RWPE1 (cell line): Measurements from ENCODE around the gene MBP.

Source experiments
- CTCF ChIA-PET: fragments of 350-600 bp; sonication (Branson Sonifier 250); formaldehyde crosslinking; extraction: SDS; loops from one replicate; lab custom pipeline; 2021; lab: Yijun Ruan, JAX
- POLR2A ChIA-PET: fragments of 400-600 bp; formaldehyde crosslinking; extraction: SDS; loops from one replicate; lab custom pipeline; 2020; ENCODE audit warnings: antibody characterized with exemption; ENCODE audit not compliant: low non-redundant PET; lab: Yijun Ruan, JAX
- DNase-seq: peaks from one replicate; pipeline ENCODE4 v3.0.0; 2012; ENCODE audit warnings: low spot score
- H3K27ac ChIP-seq: fragments of 450-650 bp; 2 replicates; pipeline ENCODE4 v1.5.1; 2017
- TF ChIP-seq, protein P1 (sequence below): fragments of 450-650 bp; conservative IDR thresholded peaks from 2 replicates; pipeline ENCODE4 v1.5.1; 2017; ENCODE audit warnings: low read depth, mild to moderate bottlenecking

MBP gene

GRCh38 chr18:77049938-77050337 is 82.6 kb downstream of the MBP start:
- TF ChIP-seq, protein P1, sequence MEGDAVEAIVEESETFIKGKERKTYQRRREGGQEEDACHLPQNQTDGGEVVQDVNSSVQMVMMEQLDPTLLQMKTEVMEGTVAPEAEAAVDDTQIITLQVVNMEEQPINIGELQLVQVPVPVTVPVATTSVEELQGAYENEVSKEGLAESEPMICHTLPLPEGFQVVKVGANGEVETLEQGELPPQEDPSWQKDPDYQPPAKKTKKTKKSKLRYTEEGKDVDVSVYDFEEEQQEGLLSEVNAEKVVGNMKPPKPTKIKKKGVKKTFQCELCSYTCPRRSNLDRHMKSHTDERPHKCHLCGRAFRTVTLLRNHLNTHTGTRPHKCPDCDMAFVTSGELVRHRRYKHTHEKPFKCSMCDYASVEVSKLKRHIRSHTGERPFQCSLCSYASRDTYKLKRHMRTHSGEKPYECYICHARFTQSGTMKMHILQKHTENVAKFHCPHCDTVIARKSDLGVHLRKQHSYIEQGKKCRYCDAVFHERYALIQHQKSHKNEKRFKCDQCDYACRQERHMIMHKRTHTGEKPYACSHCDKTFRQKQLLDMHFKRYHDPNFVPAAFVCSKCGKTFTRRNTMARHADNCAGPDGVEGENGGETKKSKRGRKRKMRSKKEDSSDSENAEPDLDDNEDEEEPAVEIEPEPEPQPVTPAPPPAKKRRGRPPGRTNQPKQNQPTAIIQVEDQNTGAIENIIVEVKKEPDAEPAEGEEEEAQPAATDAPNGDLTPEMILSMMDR: no peak
- ChIA-PET POLR2A (no interaction called here), CTCF (no interaction called here)
- no peak for DNase-seq
- H3K27ac ChIP-seq: peak overlapping the region; percentile 86

DNA sequence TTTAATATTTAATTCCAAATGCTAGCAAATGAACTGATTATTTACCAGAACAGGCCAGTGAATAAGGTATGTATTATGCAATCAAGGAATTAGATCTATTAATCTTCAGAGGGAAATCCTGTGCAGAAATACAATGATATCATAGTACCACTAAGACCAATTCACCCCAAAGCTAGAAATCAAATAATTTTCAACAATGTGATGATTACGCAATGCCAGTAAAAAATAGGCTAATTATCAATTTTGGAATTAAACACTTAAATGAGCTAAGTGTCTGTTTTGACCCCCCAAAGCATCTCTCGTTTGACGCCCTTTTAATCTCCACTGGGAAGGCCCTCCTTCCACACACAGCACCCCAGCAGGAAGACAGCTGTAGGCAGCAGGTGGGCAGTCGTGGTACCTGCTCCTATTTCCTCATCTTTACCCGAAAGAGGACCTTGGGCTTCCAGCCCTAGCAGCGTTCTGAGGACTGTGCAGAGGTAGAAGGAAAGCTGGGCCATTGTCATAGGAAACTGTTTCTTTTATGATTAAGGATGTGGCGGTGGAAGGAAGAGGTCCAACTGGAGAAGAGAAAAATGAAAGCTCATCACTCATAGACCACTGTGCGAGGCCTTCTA is 84.7 kb downstream of the MBP start:
- ChIA-PET POLR2A (no interaction called here), CTCF (interaction anchor here (0.7 kb wide), 1 partner anchor 68 kb away, joined by 3 read pairs; no protein-coding TSS in a partner anchor)
- TF ChIP-seq, protein P1: no peak
- no peak for DNase-seq
- H3K27ac ChIP-seq: no peak overlapping the region

- ChIA-PET POLR2A (no interaction called here), CTCF (no interaction called here)
- DNase-seq: no peak
- no peak overlapping the region for H3K27ac ChIP-seq
- TF ChIP-seq, protein P1: no peak
Observed at GRCh38 chr18:77046994-77047393, 85.6 kb downstream of the MBP start.

DNA sequence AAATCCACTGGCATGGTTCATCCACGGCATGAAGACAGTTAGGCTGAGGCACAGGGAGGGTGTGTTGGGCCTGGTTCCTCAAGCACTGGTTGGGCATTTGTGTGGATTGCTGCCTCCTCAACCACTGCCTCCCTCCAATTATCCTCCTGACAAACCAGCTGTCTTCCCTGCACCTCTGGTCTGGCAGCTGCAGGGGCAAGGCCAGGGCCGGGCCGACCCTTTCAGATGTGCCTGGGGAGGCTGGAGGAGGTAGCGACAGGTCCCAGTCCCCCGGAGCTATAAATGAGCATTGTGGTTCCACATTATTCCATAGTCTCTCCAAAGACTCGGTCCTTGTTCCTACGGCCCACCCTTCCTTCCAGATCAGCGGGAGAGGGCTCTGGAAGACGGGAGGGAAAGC is 86.2 kb downstream of the MBP start:
- no peak for DNase-seq
- TF ChIP-seq, protein P1: no peak
- POLR2A ChIA-PET: no interaction called here
- no peak overlapping the region for H3K27ac ChIP-seq
- CTCF ChIA-PET: interaction anchor here (0.7 kb wide), 1 partner anchor 64 kb away, joined by 3 read pairs; no protein-coding TSS in a partner anchor

- CTCF ChIA-PET: interaction anchor here (0.7 kb wide), 1 partner anchor 63 kb away, joined by 3 read pairs; no protein-coding TSS in a partner anchor
- TF ChIP-seq, protein P1: no peak
- no peak for DNase-seq
- POLR2A ChIA-PET: no interaction called here
- H3K27ac ChIP-seq: no peak overlapping the region
Observed at GRCh38 chr18:77045677-77046076, 86.9 kb downstream of the MBP start.

- DNase-seq: no peak
- H3K27ac ChIP-seq: no peak overlapping the region
- ChIA-PET CTCF (no interaction called here), POLR2A (no interaction called here)
- TF ChIP-seq, protein P1: no peak
Observed at GRCh38 chr18:77044866-77045664, 87.5 kb downstream of the MBP start.
